H1 (cell line): ENCODE results near the gene CAPS.
A peak's percentile ranks its signal among the peaks of the same experiment; 100 is the strongest.

Source experiments
- CTCF ChIP-seq, 3 experiments: IDR thresholded peaks; 1 replicate in 2 of 3; 2 replicates in 1 of 3; pipeline versions ENCODE4 v1.5.1 to v1.6.1; 2011; ENCODE audit warnings: low read length in 3 of 3, mild to moderate bottlenecking in 3 of 3, inconsistent platforms in 2 of 3, low read depth in 1 of 3, moderate library complexity in 1 of 3; ENCODE audit not compliant: insufficient read depth in 1 of 3; ENCODE audit errors: control extremely low read depth in 1 of 3
- POLR2AphosphoS5 ChIP-seq: IDR thresholded peaks from 2 replicates; pipeline ENCODE4 v1.6.1; 2011; ENCODE audit warnings: low read depth, low read length

DNA sequence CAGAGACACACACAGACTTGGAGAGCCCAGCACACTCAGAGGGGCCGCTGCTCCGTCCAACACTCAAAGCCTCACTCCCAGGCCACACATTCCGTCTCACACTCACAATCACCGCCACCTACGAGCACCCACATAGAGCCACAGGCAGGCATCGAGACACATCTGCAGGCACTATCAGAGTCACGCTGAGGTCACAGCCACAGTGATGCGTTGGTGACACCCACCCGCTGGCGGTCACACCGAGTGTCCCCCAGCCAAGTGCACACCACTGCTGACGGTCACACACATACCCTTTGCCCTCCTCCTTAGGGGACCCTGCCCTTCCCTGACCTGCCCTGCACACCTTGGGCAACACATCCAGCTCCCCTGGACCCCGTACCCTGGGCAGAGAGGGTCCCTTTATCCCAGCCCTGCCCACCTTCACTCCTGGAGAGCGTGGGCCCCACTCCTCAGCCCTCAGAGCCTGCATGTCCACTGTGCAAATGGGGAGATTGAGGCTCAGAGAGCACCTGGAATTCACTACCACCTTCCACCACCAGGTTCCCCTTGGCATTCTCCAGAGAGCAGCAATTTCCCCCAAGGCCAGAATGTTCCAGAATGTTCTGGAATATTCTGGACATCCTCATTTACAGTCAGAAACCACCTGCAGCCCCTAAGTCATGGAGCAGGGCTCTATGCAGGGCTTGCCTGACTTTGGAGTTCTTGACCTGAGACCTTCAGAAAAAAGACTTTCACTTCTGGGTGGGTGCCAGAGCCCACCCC, 49.1 kb upstream of the CAPS start:
- no peak for TF ChIP-seq POLR2AphosphoS5
- peak in 2 of 3 experiments; percentile 21 to 35; a peak in 3 of 4 replicates for TF ChIP-seq CTCF (IDR thresholded peaks at IDR 0.05; ENCODE audit: control extremely low read depth in 1 of 3, insufficient read depth in 1 of 3, low read depth in 1 of 3, low read length in 3 of 3)
